SK-N-MC (cell line): ENCODE measurements around the gene ATP13A5.

Experiments used
- EZH2 ChIP-seq: fragments of 200-600 bp; sonication (generic); IDR thresholded peaks from one replicate; pipeline ENCODE4 v1.6.1; 2017; ENCODE audit warnings: antibody characterized with exemption
- FOXP2 ChIP-seq: optimal IDR thresholded peaks from 2 replicates; pipeline ENCODE3; 2011; ENCODE audit warnings: mild to moderate bottlenecking, moderate library complexity; ENCODE audit not compliant: insufficient read depth; ENCODE audit errors: extremely low read length, control extremely low read depth
- POLR2AphosphoS5 ChIP-seq: IDR thresholded peaks from 2 replicates; pipeline ENCODE4 v1.6.1; 2012; ENCODE audit warnings: mild to moderate bottlenecking, low read depth, low read length, borderline replicate concordance

DNA sequence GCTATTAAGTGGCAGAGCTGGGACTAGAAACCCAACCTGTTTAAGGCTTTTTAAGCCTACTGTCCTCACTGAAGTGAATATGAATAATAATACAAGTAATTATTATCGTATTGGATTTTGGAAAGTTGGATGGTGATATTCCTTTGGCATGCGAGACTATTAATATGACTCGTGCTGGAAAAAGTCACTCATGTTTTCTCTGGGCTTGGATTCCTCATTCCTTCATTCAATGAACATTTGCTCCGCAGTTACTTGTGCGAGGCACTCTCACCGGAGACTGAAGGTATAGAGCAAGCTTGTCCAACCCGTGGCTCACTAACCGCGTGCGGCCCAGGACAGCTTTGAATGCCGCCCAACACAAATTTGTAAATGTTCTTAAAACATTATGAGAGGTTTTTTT lies 136.8 kb downstream of the ATP13A5 start:
- no peak for TF ChIP-seq EZH2
- no peak for TF ChIP-seq POLR2AphosphoS5
- TF ChIP-seq FOXP2: no peak
